Endometrial microvascular endothelial cells (primary cell): ENCODE results near the gene CUL9. TPM values are rescaled to one million over a fixed set of nuclear protein-coding genes. Genes with fewer than 3 reads are reported as not detected.

Experiments used
- in situ Hi-C: cut with HindIII; loops from 2 replicates; pipeline ENCODE4 v1.10.0; 2017; ENCODE audit warnings: low sequenced_read_pairs, low pct_unique_long_range_greater_than_20kb; ENCODE audit errors: inconsistent ontology term
- total RNA-seq: library from RNA; depleted of rRNA; stranded (reverse); fragments of >200 nt; gene quantifications from one replicate; pipeline ENCODE4 v1.2.3, GENCODE V29; 2015; ENCODE audit errors: inconsistent ontology term

CUL9 gene
- total RNA-seq, 1 donor from 2014 or later = 31.2 TPM

DNA sequence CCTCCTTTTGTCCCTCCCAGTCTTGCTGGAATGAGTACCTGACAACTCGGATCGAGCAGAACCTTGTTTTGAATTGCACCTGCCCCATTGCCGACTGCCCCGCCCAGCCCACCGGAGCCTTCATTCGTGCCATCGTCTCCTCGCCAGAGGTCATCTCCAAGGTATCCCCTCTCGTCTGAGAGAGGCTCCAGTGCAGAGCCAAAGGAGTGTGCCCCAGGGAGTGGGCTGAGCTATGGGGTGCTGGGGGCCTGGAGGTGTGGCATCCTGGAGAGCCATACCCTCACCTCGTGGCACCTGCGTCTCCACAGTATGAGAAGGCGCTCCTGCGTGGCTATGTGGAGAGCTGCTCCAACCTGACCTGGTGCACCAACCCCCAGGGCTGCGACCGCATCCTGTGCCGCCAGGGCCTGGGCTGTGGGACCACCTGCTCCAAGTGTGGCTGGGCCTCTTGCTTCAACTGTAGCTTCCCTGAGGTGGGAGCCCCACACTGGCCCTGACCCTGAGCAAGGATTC is 38.5 kb downstream of the CUL9 start:
- in situ Hi-C loops = no loop called here

GRCh38 chr6:43221046-43221972 is 39.3 kb downstream of the CUL9 start:
- in situ Hi-C loops = no loop called here

DNA sequence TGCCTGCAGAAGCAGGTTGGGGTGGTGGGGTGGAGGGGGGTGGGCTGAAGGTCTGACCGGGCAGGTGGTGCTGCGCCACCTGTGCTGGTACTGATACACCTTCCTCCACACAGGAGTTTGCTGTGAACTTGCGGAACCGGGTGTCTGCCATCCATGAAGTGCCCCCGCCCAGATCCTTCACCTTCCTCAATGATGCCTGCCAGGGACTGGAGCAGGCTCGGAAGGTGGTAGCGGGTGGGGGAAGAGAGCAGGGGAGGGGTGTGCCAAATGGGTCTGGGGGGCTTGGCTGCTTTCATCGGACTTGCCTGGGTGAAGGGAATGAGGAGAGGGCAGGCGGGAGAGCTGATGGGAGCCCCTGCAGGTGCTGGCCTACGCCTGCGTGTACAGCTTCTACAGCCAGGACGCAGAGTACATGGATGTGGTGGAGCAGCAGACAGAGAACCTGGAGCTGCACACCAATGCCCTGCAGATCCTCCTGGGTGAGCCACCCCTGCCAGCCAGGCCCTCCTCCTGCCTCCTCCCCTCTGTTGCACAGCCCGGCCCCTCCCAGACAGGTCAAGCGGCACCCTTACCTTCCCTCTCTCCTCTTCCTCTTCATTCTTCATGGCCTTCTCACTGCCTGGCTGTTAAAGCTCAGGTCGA is 40.5 kb downstream of the CUL9 start:
- in situ Hi-C loops = no loop called here

- in situ Hi-C loops = no loop called here
Observed at GRCh38 chr6:43223175-43223574, 41.2 kb downstream of the CUL9 start.

- in situ Hi-C loops = no loop called here
Observed at GRCh38 chr6:43226192-43226851, 44.3 kb downstream of the CUL9 start.

- in situ Hi-C loops = no loop called here
Observed at GRCh38 chr6:43228951-43229802, 47.2 kb downstream of the CUL9 start, which contains the start of gene DNPH1. TSS of gene DNPH1 (minus strand) at chr6:43229481. CDS start at chr6:43229456, 25 bp downstream.

DNA sequence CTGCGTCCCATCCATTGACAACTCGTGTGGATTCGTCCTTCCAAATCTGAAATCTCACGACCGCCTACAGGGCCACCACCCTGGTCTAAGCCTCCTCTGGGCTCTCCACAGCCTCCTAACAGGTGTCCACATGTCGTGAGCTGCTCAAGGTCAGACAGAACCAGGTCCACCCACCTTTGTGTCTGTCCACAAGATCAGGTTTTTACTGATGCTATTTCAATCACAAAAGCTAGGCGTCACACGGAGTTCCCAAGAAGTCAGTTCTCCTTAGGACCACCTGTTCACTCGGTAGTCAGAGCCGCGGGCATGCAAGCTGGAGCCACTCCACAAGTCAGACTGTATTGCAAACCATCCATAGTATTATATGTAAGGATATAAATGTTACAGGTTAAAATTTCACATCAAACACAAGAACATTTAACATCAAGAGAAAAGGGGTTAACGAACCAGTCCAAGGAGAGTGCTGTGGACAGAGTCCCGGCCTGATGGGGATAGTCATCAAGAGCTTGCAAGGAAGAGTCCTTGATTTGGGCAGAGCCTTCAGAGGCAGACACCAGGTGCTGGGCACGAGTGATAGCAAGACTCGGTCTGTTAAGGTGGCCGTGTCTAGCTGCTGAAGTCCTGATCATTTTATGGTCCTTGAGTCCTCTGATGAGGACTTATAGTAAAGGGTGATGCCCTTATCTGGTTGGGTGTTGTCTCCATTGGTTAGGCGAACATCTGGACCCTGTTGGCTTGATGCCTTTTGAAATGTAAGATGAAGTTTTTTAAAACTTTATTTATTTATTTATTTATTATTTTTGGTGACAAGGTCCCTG is 48.0 kb downstream of the CUL9 start:
- in situ Hi-C loops = no loop called here

GRCh38 chr6:43231053-43231452 is 49.1 kb downstream of the CUL9 start:
- in situ Hi-C loops = no loop called here

GRCh38 chr6:43231735-43232450 is 49.9 kb downstream of the CUL9 start:
- in situ Hi-C loops = no loop called here

DNA sequence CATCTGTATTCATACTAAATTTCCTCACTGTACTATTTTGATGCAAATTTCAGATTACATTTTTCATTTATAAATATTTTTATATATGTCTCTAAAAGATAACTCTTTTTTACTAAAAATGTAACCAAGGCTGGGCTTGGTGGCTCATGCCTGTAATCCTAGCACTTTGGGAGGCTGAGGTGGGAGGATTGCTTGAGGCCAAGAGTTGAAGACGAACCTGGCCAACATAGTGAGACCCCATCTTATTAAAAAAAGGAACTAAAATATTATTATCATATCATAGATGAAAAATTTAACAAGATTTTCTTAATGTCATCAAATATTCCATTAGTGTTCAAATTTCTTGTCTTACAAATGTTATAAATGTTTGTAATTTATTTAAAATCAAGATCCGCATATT is 53.8 kb downstream of the CUL9 start:
- in situ Hi-C loops = no loop called here

DNA sequence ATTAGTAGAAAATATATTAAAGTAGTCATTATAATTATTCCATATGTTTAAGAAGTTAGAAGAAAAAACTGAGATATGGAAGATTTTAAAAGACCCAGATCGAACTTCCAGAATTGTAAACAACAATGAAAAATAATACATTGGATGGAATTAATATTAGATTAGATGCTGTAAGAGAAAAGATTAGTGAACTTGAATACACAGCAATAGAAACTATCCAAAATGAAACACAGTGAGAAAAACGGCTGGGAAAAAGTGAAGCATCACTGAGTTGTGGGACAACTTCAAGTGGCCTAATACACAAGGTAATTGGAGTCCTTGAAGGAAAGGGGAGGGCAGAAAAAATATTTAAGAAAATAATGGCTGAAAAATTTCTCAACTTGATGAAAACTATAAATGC is 57.1 kb downstream of the CUL9 start:
- in situ Hi-C loops = no loop called here

DNA sequence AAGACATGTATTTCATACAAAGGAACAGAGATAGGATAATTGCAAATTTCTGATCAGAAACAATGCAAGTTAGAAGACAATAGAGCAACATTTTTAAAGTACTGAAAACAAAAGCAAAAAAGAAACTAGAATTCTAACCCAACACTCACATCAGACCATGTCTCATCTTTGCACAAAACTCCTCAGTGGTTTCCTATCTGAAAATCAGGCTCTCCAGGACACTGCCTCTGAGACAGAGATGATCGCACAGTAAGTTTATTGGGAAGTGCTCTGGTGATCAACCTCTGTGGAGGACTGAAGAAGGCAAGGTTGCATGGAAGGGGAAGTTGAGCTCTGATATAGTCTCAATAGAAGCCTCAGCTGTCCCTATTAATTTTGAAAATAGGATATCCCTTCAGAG is 59.0 kb downstream of the CUL9 start:
- in situ Hi-C loops = no loop called here

DNA sequence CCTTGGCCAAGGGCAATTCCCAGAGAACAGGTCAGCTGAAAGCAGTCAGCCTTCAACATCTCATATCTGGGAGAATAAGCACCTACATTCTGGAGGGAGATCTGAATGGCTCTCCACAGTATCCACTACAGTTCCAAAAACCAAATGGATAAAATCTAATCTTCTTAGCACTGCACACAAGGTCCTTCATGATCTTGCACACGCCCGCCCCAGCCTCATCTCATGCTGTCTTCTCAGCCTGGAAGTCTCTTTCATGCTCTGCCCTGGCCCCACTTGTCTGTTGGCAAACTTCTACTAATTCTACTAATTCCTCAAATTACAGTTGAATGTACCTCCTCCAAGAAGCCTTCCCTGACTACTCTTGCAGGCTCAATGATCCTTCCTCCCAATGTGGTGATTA is 59.5 kb downstream of the CUL9 start:
- in situ Hi-C loops = no loop called here

DNA sequence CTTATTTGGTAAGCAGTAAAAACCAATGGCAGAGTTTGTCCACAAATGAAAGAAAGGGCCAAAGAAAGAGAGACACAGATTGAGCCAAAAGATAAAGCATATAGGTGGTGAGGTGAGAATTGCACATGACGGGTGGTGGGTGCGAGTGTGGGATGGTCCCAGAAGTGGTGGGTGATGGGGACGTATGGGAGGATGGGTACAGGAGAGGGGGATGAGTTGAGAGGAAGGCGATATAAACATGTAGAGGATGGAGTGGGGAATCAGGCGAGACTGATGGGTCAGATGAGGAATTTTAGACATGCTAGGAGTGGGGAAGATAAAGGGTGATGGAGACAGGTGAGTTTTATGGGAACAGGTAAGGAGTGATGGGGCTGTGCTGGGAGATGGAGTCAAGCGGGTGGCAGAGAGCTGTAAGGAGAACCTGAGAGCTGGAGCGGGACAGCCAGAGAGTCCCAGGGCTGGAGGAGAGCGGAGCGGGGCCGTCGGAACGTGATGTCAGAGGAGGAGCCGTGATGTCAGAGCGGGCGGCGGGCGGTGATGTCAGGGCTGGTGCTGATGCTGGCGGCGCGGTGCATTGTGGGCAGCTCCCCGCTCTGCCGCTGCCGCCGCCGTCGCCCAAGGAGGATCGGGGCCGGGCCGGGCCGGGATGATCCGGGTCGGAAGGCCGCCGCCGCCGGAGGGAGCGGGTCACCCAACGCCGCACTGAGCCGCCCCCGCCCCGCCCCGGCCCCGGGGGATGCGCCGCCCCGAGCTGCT is 61.1 kb downstream of the CUL9 start, which contains the start of gene TTBK1:
Gene TTBK1 (plus strand): TSS at position 574 of the 756 bp plus-strand sequence. CDS start 3,180 bp downstream, outside the sequence.
- in situ Hi-C loops = no loop called here

GRCh38 chr6:43243664-43244321 is 61.8 kb downstream of the CUL9 start:
- in situ Hi-C loops = no loop called here
